ENCODE data around the gene DNAI1.
"Not testable (repeated sequence)": the region's sequence is repeated elsewhere in the genome, so short reads cannot be mapped to it uniquely, and the experiment has no call there.

DNAI1 gene

DNA sequence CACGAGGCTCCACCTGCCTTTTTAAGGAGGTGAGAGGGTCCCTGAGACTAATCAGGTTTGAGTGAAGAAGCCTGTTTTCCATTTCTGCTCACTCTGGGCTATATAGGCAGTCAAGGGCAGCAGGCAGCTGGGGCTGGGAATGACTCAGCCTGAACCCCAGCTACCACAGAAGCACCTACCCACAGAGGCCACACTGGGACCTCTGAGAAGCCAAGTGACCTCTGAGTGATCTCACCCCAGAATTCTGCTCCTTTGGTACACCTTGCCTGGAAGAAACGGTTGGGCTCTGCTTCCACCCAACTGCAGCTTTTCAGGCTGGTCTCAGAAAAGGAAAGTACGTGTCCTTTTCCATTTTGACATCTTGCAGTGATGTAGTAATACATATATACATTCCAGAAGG, 7.1 kb upstream of the DNAI1 start:
- DNase-seq = no peak

- DNase-seq = no peak
These were observed 6.0 kb upstream of the DNAI1 start for GRCh38 chr9:34452568-34452967.

DNA sequence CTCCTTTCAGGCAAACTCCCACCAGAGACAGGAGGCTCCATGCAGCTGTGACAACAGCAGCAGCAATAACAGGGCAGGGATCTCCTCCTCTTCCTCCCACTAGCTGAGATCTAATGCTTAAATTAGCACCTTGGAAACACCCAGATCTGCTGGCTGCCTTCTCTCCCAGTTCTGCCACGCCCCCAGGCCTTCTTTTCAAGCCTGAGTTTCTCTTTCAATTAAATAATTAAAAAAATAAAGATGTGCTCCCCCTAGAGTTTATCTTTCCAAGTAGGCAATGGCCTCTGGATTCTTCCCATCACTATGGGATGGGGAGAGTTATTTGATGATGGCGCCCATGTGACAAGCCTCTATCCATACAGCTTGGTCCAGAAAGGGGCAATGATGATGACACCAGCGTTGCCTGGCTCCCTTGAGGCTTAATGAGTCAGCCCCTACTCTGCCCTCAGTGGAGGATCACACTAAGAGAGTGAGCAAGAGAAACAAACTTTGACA, 4.0 kb upstream of the DNAI1 start:
- DNase-seq = no peak

GRCh38 chr9:34456151-34456550, 2.5 kb upstream of the DNAI1 start:
- no peak for DNase-seq

DNA sequence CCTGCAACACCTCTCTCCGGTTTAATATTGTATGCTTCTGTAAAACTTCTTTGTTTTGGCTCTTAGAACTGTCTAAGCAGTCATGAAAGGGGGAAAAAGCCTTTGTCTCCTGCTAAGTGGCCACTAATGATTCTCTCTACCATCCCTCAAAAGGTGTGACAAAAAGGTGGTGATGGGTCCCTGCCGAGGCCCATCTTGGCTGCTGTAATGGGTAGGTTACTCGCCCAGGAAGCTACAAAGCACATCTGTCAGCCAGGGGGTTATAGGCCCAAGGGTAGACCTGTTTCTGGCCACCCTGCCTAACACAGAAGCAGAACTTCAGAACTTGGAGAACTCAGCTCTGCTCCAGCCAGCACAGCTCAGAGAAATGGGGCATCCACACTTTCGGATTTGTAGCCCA, 1.9 kb upstream of the DNAI1 start:
- no peak for DNase-seq

GRCh38 chr9:34457266-34458012, 1.2 kb upstream of the DNAI1 start:
- no peak for DNase-seq

- no peak for DNase-seq
These were observed 345 bp downstream of the DNAI1 start for GRCh38 chr9:34458959-34459340.

- DNase-seq = no peak
These were observed 751 bp downstream of the DNAI1 start for GRCh38 chr9:34459356-34459755.

GRCh38 chr9:34459941-34460340, 1.3 kb downstream of the DNAI1 start:
- no peak for DNase-seq

DNA sequence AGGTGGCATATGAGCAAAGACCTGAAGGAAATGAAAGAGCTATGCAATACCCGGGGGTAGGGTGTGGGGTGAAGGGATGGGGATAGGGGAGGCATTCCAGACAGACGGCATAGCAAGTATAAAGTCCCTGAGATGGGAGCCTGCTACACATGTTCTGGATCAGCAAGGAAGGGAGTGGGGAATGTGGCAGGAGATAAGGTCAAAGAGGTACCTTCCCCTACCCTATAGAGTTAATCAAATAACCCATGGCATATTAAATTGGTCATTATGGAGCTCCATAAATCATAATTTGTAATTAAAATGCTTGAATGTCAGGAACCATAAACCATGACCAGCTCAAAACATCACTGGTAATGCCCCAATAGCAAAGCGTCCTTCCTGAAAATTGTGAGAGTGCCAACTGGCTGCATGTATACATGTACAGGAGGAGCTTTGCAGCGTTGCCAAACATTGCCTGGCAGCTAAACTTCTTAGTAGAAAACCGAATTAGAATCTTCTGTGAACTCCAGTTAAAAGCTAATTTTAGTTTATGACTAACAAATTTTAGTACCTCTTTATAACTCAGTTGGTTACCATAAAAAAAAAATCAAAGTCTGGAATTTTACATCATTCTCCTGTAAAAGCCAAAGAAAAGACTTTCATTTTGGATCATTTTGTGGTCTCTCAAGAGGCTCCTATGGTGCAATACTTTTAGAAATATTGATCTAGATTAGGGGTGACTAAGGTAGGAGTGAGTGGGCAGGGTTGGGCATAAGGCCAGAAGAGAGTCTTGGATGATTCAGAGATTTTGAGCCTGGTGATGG, 4.7 kb downstream of the DNAI1 start:
- DNase-seq = no peak

GRCh38 chr9:34463901-34464232, 5.3 kb downstream of the DNAI1 start:
- no peak for DNase-seq

- no peak for DNase-seq
These were observed 6.0 kb downstream of the DNAI1 start for GRCh38 chr9:34464571-34464970.

GRCh38 chr9:34465468-34465867, 6.9 kb downstream of the DNAI1 start:
- no peak for DNase-seq

DNA sequence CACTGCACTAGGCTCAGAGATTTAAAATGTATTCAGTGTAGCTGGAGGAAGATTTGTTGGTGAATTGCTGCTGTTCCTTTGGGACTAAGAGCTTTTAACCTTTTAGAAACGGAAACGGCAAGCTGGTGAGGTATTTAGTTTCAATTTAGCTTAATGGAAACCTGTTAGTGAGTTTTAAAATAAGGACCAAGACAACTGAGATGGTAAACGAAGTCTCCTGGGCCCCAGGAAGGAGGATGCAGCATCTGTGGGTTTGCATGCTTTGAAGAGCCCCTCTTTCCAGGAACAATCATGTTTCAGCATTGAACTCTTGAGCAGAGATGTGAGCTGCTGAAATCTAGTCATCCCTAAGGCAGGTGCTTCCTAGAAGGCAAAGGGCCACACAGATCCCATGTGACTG, 16.5 kb downstream of the DNAI1 start:
- no peak for DNase-seq

DNA sequence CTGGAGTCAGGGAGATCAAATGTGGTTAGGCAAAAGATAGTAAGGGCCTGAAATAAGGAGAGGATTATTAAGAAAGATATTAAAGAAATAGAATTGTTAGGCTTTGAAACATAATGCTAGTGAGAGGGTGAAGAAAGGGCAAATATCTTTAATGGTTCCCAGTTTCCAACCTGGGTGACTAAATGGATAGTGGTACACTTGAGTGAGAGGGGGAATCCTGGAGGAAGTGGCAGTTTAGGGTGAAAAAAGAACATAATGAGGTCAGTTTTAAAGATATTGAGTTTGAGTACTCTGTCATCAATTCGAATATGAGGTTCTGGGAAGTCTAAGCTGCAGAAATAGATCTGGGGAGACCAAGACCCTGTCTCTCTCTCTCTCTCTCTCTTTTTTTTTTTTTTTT, 18.9 kb downstream of the DNAI1 start:
- DNase-seq = no peak

GRCh38 chr9:34479431-34479866, 20.8 kb downstream of the DNAI1 start:
- DNase-seq = no peak

DNA sequence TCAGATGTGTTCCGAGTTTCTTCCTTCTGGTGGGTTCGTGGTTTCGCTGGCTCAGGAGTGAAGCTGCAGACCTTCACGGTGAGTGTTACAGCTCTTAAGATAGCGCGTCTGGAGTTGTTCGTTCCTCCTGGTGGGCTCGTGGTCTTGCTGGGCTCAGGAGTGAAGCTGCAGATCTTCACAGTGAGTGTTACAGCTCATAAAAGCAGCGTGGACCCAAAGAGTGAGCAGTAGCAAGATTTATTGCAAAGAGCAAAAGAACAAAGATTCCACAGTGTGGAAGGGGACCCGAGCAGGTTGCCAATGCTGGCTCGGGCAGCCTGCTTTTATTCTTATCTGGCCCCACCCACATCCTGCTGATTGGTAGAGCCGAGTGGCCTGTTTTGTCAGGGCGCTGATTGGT, 23.0 kb downstream of the DNAI1 start:
- not testable (repeated sequence) for DNase-seq

DNA sequence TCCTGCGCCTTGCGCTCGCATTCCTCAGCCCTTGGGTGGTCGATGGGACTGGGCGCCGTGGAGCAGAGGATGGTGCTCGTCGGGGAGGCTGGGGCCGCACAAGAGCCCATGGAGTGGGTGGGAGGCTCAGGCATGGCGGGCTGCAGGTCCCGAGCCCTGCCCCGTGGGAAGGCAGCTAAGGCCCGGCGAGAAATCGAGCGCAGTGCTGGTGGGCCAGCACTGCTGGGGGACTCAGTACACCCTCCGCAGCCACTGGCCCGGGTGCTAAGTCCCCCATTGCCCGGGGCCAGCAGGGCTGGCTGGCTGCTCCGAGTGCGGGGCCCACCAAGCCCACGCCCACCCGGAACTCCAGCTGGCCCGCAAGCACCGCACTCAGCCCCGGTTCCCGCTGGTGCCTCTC, 24.1 kb downstream of the DNAI1 start:
- not testable (repeated sequence) for DNase-seq

DNA sequence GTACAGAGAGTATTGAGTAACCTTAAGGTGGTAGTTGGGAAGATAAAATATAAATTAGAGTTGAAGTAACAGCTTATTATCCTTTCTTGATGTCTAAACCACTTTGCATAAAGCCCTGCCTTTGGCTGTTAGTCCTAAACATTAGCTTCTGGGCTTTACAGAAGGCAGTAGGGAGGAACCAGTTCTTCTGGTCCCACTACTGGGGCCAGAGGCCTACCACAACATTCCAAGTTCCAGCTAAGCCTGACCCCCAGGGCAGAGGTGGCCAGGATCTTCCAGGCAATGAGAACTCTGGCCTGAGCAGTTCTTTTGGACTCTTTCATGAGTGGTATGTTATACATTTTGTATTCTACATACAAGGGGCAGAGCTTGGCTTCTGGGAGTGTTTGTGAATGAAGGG, 26.1 kb downstream of the DNAI1 start:
- DNase-seq = no peak

GRCh38 chr9:34485822-34486221, 27.2 kb downstream of the DNAI1 start:
- DNase-seq = no peak

DNA sequence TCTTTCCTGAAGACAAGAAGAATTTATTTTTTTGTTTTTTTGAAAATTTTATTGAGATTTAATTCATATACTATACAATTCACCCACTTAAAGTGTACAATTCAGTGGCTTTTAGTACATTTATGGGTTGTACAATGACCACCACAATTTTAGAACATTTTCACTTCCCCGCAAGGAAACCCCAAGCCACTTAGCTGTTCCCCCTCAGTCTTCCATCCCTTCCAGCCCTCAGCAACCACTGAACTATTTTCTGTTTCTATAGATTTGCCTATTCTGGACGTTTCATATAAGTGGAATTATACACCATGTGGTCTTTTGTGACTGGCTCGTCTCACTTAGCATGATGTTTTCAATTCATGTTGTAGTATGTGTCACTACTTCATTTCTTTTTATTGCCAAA, 28.0 kb downstream of the DNAI1 start:
- no peak for DNase-seq

DNA sequence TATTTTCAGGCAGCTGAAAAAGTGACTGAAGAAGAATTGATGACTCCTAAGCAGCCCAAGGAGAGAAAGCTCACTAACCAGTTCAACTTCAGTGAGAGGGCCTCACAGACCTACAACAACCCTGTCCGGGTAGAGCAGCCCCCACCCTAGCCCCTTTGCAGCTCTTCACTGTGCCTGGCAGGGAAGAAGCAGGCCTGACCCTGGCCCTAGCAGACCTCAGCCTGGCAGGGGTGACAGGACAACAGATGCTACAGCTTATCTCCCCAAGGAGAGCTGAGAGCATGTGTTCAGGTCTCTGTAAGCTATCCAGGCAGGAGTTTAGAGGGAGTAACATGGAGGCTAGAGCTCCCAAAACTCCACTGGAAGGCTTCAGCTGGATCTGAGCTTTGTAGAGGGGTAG, 31.8 kb downstream of the DNAI1 start:
- DNase-seq = no peak

DNA sequence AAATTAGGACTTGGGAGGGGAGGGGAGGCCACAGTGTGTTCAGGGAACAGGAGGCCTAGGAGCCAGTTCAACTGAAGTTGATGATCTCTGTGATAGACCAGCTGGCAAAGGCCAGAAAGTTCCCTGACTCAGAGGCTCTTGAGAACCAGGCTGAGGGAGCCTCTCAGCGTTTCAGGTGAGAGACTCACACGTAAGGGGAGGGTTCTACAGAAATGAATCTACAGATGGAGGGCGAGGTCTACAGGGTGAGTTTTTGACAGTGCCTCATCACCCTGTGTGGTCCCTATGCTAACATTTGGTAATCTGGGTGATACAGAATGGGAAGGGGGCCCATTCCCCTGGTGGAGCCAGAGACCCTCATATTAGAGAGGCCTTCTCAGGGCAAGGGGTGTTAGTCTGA, 32.2 kb downstream of the DNAI1 start:
- DNase-seq = no peak

- no peak for DNase-seq
These were observed 33.0 kb downstream of the DNAI1 start for GRCh38 chr9:34491596-34491995.

GRCh38 chr9:34492051-34492450, 33.4 kb downstream of the DNAI1 start:
- no peak for DNase-seq

All from CD4-positive, alpha-beta T cell treated with Interleukin-4 for 1 hour (primary cell).